GM19240 (cell line): ENCODE measurements around the gene ZNF708.
"Not testable (repeated sequence)": the region's sequence is repeated elsewhere in the genome, so short reads cannot be mapped to it uniquely, and the experiment has no call there.

Experiments
- DNase-seq: peaks from one replicate; pipeline ENCODE4 v3.0.0; 2011; ENCODE audit warnings: low spot score; ENCODE audit not compliant: insufficient read length

Gene ZNF708

DNA sequence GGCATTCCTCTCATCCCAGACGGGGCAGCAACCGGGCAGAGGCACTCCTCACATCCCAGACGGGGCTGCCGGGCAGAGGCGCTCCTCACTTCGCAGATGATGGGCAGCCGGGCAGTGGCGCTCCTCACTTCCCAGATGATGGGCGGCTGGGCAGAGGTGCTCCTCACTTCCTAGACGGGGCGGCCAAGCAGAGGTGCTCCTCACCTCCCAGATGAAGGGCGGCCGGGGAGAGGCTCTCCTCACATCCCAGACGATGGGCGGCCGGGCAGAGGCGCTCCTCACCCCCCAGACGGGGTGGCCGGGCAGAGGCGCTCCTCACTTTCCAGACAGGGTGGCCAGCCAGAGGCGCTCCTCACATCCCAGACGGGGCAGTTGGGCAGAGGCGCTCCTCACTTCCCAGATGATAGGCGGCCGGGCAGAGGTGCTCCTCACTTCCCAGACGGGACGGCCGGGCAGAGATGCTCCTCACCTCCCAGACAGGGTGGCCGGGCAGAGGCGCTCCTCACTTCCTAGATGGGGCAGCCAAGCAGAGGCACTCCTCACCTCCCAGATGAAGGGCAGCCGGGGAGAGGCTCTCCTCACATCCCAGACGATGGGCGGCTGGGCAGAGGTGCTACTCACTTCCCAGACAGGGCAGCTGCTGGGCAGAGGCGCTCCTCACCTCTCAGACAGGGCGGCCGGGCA is 68.9 kb downstream of the ZNF708 start:
- DNase-seq: no peak

DNA sequence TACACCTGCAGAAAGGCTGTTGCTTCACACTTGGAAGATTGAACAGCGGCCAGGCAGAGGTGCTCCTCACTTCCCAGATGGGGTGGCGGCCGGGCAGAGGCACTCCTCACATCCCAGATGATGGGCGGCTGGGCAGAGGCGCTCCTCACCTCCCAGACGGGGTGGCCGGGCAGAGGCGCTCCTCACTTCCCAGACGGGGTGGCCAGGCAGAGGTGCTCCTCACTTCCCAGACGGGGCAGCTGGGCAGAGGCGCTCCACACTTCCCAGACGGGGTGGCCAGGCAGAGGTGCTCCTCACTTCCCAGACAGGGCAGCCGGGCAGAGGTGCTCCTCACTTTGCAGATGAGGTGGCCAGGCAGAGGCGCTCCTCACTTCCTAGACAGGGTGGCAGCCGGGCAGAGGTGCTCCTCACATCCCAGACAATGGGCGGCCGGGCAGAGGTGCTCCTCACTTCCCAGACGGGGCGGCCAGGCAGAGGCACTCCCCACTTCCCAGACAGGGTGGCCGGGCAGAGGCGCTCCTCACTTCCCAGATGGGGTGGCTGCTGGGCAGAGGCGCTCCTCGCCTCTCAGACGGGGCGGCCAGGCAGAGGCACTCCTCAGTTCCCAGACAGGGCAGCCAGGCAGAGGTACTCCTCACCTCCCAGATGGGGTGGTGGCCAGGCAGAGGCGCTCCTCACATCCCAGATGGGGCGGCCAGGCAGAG is 69.6 kb downstream of the ZNF708 start:
- DNase-seq: not testable (repeated sequence)

DNA sequence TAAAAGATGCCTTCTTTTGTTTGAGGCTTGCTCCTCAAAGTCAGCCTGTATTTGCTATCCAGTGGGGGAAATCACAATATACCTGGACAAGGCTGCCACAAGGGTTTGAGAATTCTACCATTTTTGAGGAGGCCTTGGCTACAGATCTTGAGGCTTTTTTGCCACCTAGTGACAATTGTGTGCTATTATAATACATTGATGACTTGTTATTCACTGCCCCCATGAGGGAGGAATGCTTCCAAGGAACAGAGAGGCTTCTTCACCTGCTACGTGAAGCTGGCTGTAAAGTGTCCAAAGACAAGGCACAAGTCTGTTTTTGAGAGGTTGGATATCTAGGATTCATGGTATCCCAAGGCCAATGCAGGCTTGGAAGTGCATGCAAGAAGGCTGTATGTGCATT is 72.5 kb downstream of the ZNF708 start:
- peak; percentile 2 for DNase-seq
